BE2C (cell line): Measurements from ENCODE around the gene GSG1L.

Experiments used
- DNase-seq: peaks from one replicate; pipeline ENCODE4 v3.0.0-alpha.2; 2020
- H3K27me3 ChIP-seq: fragments of 250-450 bp; sonication (Bioruptor Pico); 2 replicates; pipeline ENCODE4 v1.5.1; 2020; ENCODE audit warnings: mild to moderate bottlenecking
- H3K36me3 ChIP-seq: fragments of 250-450 bp; sonication (Bioruptor Pico); 2 replicates; pipeline ENCODE4 v1.5.1; 2020; ENCODE audit warnings: mild to moderate bottlenecking
- H3K4me1 ChIP-seq: fragments of 250-450 bp; sonication (Bioruptor Pico); 2 replicates; pipeline ENCODE4 v1.5.1; 2020
- H3K4me3 ChIP-seq: 2 replicates; pipeline ENCODE4 v1.5.1; 2011; ENCODE audit warnings: low read depth, low read length
- H3K9me3 ChIP-seq: fragments of 250-450 bp; sonication (Bioruptor Pico); 2 replicates; pipeline ENCODE4 v1.5.1; 2020
- CTCF ChIP-seq: IDR thresholded peaks from 2 replicates; pipeline ENCODE4 v1.5.1; 2012; ENCODE audit warnings: mild to moderate bottlenecking, low read depth, low read length

GSG1L gene

GRCh38 chr16:28011971-28012445, 51.5 kb downstream of the GSG1L start:
- no peak for TF ChIP-seq CTCF
- H3K4me1 ChIP-seq = no peaks in the 10 kb centered on the region

GRCh38 chr16:28011223-28011622, 52.3 kb downstream of the GSG1L start:
- H3K4me1 ChIP-seq = no peaks in the 10 kb centered on the region
- H3K36me3 ChIP-seq = no peaks in the 10 kb centered on the region
- no peak overlapping the region for H3K4me3 ChIP-seq
- TF ChIP-seq CTCF = no peak
- DNase-seq = no peak
- no peaks in the 10 kb centered on the region for H3K9me3 ChIP-seq
- H3K27me3 ChIP-seq = 0 out of 2 replicates have a peak, but pooled peaks cover 1% of the 10 kb centered on the region

More at GRCh38 chr16:28011971-28012445, 51.5 kb downstream of the GSG1L start:
- no peak for DNase-seq
- H3K27me3 ChIP-seq = 0 out of 2 replicates have a peak, but pooled peaks cover 2% of the 10 kb centered on the region
- no peak overlapping the region for H3K4me3 ChIP-seq
- no peaks in the 10 kb centered on the region for H3K9me3 ChIP-seq
- no peaks in the 10 kb centered on the region for H3K36me3 ChIP-seq

GRCh38 chr16:28010671-28011070, 52.8 kb downstream of the GSG1L start:
- no peak overlapping the region for H3K4me3 ChIP-seq
- no peaks in the 10 kb centered on the region for H3K27me3 ChIP-seq
- H3K36me3 ChIP-seq = no peaks in the 10 kb centered on the region
- H3K4me1 ChIP-seq = no peaks in the 10 kb centered on the region
- no peak for DNase-seq
- TF ChIP-seq CTCF = no peak
- H3K9me3 ChIP-seq = no peaks in the 10 kb centered on the region

- H3K36me3 ChIP-seq = no peaks in the 10 kb centered on the region
- no peak for DNase-seq
- H3K4me3 ChIP-seq = no peak overlapping the region
- TF ChIP-seq CTCF = no peak
- no peaks in the 10 kb centered on the region for H3K27me3 ChIP-seq
- no peaks in the 10 kb centered on the region for H3K4me1 ChIP-seq
- H3K9me3 ChIP-seq = no peaks in the 10 kb centered on the region
These were observed 53.7 kb downstream of the GSG1L start for GRCh38 chr16:28009586-28010373.

GRCh38 chr16:28003923-28004322, 59.6 kb downstream of the GSG1L start:
- no peaks in the 10 kb centered on the region for H3K36me3 ChIP-seq
- no peaks in the 10 kb centered on the region for H3K9me3 ChIP-seq
- no peak overlapping the region for H3K4me3 ChIP-seq
- no peaks in the 10 kb centered on the region for H3K4me1 ChIP-seq
- H3K27me3 ChIP-seq = no peaks in the 10 kb centered on the region
- DNase-seq = no peak
- no peak for TF ChIP-seq CTCF
